Loucy (cell line): ENCODE results near the gene ELMO2.

Experiments
- CTCF ChIP-seq: fragments of 200-600 bp; sonication (generic); conservative IDR thresholded peaks from 2 replicates; pipeline ENCODE4 v1.5.1; 2014; ENCODE audit warnings: mild to moderate bottlenecking, antibody characterized with exemption, low read length
- EZH2phosphoT487 ChIP-seq: fragments of 200-600 bp; IDR thresholded peaks from 2 replicates; pipeline ENCODE4 v1.6.1; 2018; ENCODE audit warnings: antibody characterized with exemption, mild to moderate bottlenecking, moderate library complexity, borderline replicate concordance

- TF ChIP-seq CTCF (no peak), EZH2phosphoT487 (no peak)
These were observed 41.5 kb downstream of the ELMO2 start for GRCh38 chr20:46364670-46365486.
